A549 treated with CORT108297 at 1 μM for 4 hours (cell line): ENCODE results near the gene COG8. TPM values are rescaled to one million over a fixed set of nuclear protein-coding genes. Genes with fewer than 3 reads are reported as not detected.

Source experiments
- total RNA-seq: library from RNA; stranded (reverse); fragments of 200-300 nt; extraction: Qiagen RNA extraction; gene quantifications from 5 replicates; pipeline ENCODE4 v1.2.3, GENCODE V29; 2022

COG8 gene, protein sequence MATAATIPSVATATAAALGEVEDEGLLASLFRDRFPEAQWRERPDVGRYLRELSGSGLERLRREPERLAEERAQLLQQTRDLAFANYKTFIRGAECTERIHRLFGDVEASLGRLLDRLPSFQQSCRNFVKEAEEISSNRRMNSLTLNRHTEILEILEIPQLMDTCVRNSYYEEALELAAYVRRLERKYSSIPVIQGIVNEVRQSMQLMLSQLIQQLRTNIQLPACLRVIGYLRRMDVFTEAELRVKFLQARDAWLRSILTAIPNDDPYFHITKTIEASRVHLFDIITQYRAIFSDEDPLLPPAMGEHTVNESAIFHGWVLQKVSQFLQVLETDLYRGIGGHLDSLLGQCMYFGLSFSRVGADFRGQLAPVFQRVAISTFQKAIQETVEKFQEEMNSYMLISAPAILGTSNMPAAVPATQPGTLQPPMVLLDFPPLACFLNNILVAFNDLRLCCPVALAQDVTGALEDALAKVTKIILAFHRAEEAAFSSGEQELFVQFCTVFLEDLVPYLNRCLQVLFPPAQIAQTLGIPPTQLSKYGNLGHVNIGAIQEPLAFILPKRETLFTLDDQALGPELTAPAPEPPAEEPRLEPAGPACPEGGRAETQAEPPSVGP
- 20.4 to 28.3 TPM (median 26.6 TPM) in 5 replicates for total RNA-seq

GRCh38 chr16:69339289-69340094 lies at the start of gene COG8, which contains the start of gene NIP7:
Gene COG8 (minus strand): TSS chr16:69339564. CDS start chr16:69339552, 12 bp downstream.
Gene NIP7 (plus strand): TSS chr16:69339772. CDS start chr16:69339830, 58 bp downstream.

GRCh38 chr16:69351309-69352027 lies 12.1 kb upstream of the COG8 start, which contains the start of gene TMED6:
Gene TMED6 (minus strand): TSS chr16:69351786. CDS start chr16:69351753, 33 bp downstream.

GRCh38 chr16:69330286-69331109 lies 8.9 kb downstream of the COG8 start, which contains the start of gene PDF:
Gene PDF (minus strand): TSS chr16:69330588. CDS start chr16:69330570, 18 bp downstream.

GRCh38 chr16:69310653-69311532 lies 28.5 kb downstream of the COG8 start, which contains the start of gene VPS4A:
Gene VPS4A (plus strand): TSS chr16:69311350. CDS start chr16:69311512, 162 bp downstream.

Other genes with a start within 250 kb of the COG8 start
- gene HAS3, start 233.9 kb downstream of the COG8 start, total RNA-seq = 38.1 to 54.0 TPM (median 46.8 TPM) in 5 replicates
- 122 to 131 TPM (median 129 TPM) in 5 replicates for gene CHTF8, start 207.0 kb downstream of the COG8 start, total RNA-seq
- 83.3 to 87.6 TPM (median 85.2 TPM) in 5 replicates for gene UTP4, start 206.9 kb downstream of the COG8 start, total RNA-seq
- gene SNTB2, start 152.4 kb downstream of the COG8 start, total RNA-seq = 6.0 to 9.6 TPM (median 7.3 TPM) in 5 replicates
- 30.0 to 33.6 TPM (median 31.6 TPM) in 5 replicates for gene VPS4A, start 28.2 kb downstream of the COG8 start, total RNA-seq
- gene PDF, start 9.0 kb downstream of the COG8 start, total RNA-seq = 20.4 to 44.6 TPM (median 42.9 TPM) in 5 replicates
- 52.7 to 72.3 TPM (median 55.2 TPM) in 5 replicates for gene NIP7, start 208 bp upstream of the COG8 start, total RNA-seq
- 0.11 TPM in 1 of 5 replicates, not detected in the others for gene TMED6, start 12.2 kb upstream of the COG8 start, total RNA-seq
- 19.4 to 24.6 TPM (median 22.2 TPM) in 5 replicates for gene TERF2, start 46.4 kb upstream of the COG8 start, total RNA-seq
- 192 to 213 TPM (median 206 TPM) in 5 replicates for gene CYB5B, start 85.1 kb upstream of the COG8 start, total RNA-seq
- gene NFAT5, start 226.4 kb upstream of the COG8 start, total RNA-seq = 4.3 to 8.2 TPM (median 6.3 TPM) in 5 replicates